ENCODE data around the gene DEFB131A.
A peak's percentile ranks its signal among the peaks of the same experiment; 100 is the strongest.
"Not testable (repeated sequence)": the region's sequence is repeated elsewhere in the genome, so short reads cannot be mapped to it uniquely, and the experiment has no call there.

The DEFB131A gene

DNA sequence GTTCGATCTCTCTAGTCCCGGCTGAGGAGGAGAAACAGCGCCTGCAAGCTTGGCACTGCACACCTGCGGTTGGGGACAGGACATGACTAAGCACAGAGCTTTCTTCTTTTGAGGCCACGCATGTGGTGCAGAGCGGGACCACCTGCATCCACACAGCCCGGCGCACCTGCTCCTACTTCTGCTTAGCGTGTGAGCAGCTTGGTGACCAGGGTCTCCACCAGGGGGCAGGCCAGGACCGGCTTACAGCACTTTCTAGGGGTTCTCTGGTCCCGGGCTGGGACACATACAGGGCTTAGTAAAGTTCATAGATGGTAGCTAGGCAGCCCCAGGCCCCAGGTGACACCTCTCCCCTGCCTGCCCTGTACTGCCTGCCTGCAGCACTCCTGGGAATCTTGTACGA lies 51.2 kb downstream of the DEFB131A start:
- DNase-seq, result peak; percentile 9

DNA sequence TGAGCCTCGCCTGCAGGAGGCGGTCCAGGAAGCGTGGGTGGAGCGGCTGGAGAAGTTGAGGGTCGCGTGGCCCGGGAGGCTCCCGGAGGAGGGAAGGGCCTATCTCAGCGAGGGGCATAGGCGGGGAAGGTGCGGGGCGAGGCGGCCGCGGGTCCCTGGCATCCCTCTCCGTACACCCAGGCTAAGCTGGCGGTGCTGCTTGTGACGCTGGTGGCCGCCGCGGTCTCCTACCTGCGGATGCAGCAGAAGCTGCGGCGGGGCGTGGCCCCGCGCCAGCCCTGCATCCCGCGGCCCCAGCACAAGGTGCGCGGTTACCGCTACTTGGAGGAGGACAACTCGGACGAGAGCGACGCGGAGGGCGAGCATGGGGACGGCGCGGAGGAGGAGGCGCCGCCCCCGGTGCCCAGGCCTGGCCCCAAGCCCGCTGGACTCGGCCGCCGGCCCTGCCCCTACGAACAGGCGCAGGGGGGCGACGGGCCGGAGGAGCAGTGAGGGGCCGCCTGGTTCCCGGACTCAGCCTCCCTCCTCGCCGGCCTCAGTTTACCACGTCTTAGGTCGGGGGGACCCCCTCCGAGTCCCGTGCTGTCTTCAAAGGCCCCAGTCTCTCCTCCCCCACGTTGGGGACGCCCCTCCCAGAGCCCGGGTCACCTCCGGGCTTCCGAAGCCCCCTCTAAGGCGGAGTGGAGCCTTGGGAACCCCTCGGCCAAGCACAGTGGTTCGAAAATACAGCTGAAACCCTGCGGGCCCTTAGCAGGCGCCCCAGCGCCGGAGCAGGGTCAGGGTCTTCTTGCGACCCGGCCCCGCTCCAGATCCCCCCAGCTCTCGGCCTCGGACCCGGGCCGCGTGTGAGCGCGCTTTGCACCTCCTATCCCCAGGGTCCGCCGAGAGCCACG lies 53.6 kb downstream of the DEFB131A start:
- DNase-seq, result not testable (repeated sequence)

DNA sequence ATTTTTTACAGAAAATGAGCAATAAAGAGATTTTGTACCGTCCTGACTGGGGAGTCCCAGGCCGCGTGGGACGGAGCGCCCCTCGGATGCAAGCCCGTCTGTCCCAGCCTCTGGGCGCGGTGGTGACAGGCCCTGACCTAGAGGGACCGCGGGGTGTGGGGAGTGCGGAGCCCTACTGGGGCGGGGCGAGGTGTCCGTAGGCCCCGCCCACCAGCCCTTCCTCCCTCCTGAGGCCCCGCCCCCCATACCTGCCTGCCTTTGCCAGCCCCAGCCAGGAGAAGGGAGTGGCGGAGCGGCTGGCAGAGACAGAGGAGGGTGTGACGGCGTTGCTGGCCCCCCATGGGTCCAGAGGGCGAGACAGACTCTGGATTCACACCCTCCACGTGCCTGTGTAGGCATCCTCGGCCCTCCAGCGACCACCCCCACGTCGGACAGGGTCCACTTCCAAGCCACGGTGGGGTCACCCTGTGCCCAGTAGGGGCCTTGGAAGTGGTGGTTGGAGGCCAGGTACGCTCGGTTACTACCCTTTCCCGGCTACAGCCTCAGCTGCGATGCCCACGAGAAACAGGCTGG lies 54.3 kb downstream of the DEFB131A start:
- DNase-seq, result not testable (repeated sequence)

DNA sequence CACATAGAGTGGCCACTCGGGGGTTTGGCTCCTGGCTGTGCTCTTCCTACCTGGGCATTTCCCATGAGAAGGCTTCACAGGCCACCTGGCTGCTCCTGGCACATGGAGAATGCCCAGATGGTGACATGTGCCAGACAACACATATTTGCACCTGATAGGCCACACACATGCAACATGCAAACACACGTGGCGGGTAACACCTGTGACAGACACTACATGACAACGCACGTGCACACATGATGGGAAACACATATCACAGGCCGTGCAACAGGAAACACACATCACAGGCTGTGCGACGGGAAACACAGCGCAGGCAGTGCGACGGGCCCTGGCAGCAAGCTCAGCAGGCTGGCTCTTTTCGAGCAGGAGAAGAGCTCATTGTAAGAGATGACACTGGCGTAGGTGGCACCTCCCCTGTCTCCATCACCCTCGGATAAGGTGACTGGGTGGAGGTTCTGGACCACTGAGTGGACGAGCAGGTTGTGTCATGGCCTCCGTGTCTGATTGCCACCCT lies 55.8 kb downstream of the DEFB131A start:
- not testable (repeated sequence) for DNase-seq

All from NCI-H1048 (cell line).